ENCODE results near the gene INSRR.

Gene INSRR

GRCh38 chr1:156813750-156814570 is 45.0 kb downstream of the INSRR start:
- in situ Hi-C loops (cut with HindIII; ENCODE audit: low sequenced_read_pairs), result no loop called here
- peak overlapping the region; percentile 25 for H3K4me3 ChIP-seq (ENCODE audit: low read depth, low read length)
- TF ChIP-seq, protein P1, sequence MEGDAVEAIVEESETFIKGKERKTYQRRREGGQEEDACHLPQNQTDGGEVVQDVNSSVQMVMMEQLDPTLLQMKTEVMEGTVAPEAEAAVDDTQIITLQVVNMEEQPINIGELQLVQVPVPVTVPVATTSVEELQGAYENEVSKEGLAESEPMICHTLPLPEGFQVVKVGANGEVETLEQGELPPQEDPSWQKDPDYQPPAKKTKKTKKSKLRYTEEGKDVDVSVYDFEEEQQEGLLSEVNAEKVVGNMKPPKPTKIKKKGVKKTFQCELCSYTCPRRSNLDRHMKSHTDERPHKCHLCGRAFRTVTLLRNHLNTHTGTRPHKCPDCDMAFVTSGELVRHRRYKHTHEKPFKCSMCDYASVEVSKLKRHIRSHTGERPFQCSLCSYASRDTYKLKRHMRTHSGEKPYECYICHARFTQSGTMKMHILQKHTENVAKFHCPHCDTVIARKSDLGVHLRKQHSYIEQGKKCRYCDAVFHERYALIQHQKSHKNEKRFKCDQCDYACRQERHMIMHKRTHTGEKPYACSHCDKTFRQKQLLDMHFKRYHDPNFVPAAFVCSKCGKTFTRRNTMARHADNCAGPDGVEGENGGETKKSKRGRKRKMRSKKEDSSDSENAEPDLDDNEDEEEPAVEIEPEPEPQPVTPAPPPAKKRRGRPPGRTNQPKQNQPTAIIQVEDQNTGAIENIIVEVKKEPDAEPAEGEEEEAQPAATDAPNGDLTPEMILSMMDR (IDR thresholded peaks at IDR 0.05; ENCODE audit: low read depth, low read length, missing control alignments), result peak; percentile 56
- no peak for DNase-seq (ENCODE audit: low read depth)

- H3K4me3 ChIP-seq (ENCODE audit: low read depth, low read length), result peak overlapping the region; percentile 25
- in situ Hi-C loops (cut with HindIII; ENCODE audit: low sequenced_read_pairs), result no loop called here
- TF ChIP-seq, protein P1 (IDR thresholded peaks at IDR 0.05; ENCODE audit: low read depth, low read length, missing control alignments), result no peak
- DNase-seq (ENCODE audit: low read depth), result no peak
Measured at GRCh38 chr1:156813298-156813697, 45.6 kb downstream of the INSRR start.

GRCh38 chr1:156812293-156812990 is 46.5 kb downstream of the INSRR start:
- H3K4me3 ChIP-seq (ENCODE audit: low read depth, low read length), result no peak overlapping the region
- in situ Hi-C loops (cut with HindIII; ENCODE audit: low sequenced_read_pairs), result no loop called here
- no peak for DNase-seq (ENCODE audit: low read depth)

GRCh38 chr1:156811168-156811567 is 47.7 kb downstream of the INSRR start:
- in situ Hi-C loops (cut with HindIII; ENCODE audit: low sequenced_read_pairs), result no loop called here
- no peak overlapping the region for H3K4me3 ChIP-seq (ENCODE audit: low read depth, low read length)
- TF ChIP-seq, protein P1 (IDR thresholded peaks at IDR 0.05; ENCODE audit: low read depth, low read length, missing control alignments), result no peak
- no peak for DNase-seq (ENCODE audit: low read depth)

More at GRCh38 chr1:156812293-156812990, 46.5 kb downstream of the INSRR start:
- TF ChIP-seq, protein P1 (IDR thresholded peaks at IDR 0.05; ENCODE audit: low read depth, low read length, missing control alignments), result no peak

DNA sequence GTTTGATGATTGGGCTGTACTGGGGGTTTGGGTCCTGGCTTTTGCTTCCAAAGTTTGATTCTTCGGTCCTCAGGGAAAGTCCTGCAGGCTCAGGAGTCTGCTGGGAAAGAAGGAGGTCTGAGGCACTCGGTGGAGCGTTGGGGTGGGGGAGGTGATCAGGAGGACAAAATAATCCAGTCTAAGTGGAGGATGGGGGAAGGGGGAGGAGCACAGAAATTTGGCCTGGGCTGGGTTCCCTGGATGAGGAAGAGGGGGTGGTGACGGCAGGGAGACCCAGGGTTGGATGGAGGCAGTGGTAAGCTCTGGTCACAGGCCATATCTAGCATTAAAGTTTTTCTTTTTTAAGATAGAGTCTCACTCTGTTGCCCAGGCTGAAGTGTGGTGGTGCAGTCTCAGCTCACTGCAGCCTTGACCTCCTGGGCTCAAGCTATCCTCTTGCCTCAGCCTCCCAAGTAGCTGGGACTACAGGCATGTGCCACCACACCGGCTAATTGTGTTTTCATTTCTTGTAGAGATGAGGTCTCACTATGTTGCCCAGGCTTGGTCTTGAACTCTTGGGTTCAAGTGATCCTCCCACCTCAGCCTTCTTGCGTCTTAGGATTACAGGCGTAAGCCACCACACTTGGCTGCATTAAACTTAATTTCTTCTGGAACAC is 49.1 kb downstream of the INSRR start:
- no peak overlapping the region for H3K4me3 ChIP-seq (ENCODE audit: low read depth, low read length)
- in situ Hi-C loops (cut with HindIII; ENCODE audit: low sequenced_read_pairs), result no loop called here
- no peak for DNase-seq (ENCODE audit: low read depth)
- TF ChIP-seq, protein P1 (IDR thresholded peaks at IDR 0.05; ENCODE audit: low read depth, low read length, missing control alignments), result no peak

GRCh38 chr1:156809281-156809680 is 49.6 kb downstream of the INSRR start:
- TF ChIP-seq, protein P1 (IDR thresholded peaks at IDR 0.05; ENCODE audit: low read depth, low read length, missing control alignments), result no peak
- no peak overlapping the region for H3K4me3 ChIP-seq (ENCODE audit: low read depth, low read length)
- in situ Hi-C loops (cut with HindIII; ENCODE audit: low sequenced_read_pairs), result no loop called here

More at GRCh38 chr1:156809281-156809680, 49.6 kb downstream of the INSRR start:
- DNase-seq (ENCODE audit: low read depth), result no peak
